Activated T-cell treated with anti-CD3 and anti-CD28 coated beads for 1 hour (primary cell): ENCODE measurements around the gene CGB2.
A peak's percentile ranks its signal among the peaks of the same experiment; 100 is the strongest.
"Not testable (repeated sequence)": the region's sequence is repeated elsewhere in the genome, so short reads cannot be mapped to it uniquely, and the experiment has no call there.

Experiments used
- DNase-seq: peaks from one replicate; pipeline ENCODE4 v3.0.0-alpha.2; 2020; ENCODE audit warnings: low read depth

CGB2 gene

DNA sequence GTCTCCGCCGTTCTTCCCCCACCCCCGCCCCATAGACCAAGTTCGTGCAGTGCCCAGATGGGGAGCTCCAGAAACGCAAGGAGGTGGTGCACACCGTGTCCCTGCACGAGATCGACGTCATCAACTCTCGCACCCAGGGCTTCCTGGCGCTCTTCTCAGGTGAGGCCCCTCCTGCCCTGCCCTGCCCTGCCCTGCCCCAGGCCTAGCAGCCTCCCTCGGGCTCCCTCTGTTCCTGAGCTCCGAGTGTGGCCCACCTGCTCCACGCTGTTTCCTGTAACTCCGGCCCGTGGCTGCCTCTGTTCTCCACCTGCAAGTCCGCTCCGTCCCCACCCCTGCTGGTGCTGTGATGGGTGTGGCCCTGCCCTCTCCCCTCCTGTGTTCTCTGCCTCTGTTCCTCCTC is 21.2 kb upstream of the CGB2 start:
- no peak for DNase-seq

DNA sequence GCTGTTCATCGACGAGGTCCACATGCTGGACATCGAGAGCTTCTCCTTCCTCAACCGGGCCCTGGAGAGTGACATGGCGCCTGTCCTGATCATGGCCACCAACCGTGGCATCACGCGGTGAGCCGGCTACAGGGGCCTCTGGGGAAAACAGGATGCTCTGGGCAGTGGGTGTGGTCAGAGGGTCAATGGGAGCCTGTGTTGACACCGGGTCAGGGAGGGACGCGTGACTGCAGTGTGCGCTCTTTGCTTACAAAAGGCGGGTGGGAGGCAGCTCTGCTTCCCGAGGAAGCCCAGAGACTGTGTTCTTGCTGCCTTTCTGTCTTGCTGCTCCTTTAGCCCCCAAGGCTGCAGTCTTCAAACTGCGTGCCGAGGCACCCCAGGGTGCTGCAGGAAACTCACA is 20.5 kb upstream of the CGB2 start:
- no peak for DNase-seq

DNA sequence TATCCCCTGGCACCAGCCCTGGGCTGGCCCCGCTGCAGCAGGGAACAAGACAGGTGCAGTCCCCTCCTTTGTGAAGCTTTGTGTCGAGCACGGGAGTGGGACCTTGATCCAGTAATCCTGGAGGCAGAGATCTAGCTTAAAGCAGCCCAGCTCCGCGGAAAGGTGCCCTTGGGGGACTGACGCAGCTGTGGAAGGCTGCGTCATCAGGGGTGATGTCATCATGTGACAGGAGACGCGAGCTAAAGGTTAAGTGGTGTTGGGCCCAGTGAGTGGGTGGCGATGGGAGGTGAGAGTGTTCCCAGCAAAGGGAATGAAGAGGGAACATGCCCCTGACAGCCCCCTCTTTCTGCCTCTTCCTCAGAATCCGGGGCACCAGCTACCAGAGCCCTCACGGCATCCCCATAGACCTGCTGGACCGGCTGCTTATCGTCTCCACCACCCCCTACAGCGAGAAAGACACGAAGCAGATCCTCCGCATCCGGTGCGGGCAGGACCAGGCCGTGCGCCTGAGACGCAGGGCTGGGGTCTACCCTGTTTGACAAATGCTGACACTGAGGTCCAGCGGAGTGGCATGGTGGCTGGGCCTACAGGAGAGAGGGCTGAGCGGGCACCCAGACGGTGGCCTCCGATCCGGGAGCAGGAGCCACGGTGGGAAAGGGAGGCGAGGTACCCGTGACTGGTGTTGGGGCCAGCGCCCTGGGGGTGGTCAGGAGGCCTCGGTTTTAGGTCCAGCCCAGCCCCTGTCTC is 17.4 kb upstream of the CGB2 start:
- no peak for DNase-seq

GRCh38 chr19:49014870-49015255 is 16.8 kb upstream of the CGB2 start:
- DNase-seq: no peak

- DNase-seq: no peak
Measured at GRCh38 chr19:49016067-49016839, 15.4 kb upstream of the CGB2 start.

DNA sequence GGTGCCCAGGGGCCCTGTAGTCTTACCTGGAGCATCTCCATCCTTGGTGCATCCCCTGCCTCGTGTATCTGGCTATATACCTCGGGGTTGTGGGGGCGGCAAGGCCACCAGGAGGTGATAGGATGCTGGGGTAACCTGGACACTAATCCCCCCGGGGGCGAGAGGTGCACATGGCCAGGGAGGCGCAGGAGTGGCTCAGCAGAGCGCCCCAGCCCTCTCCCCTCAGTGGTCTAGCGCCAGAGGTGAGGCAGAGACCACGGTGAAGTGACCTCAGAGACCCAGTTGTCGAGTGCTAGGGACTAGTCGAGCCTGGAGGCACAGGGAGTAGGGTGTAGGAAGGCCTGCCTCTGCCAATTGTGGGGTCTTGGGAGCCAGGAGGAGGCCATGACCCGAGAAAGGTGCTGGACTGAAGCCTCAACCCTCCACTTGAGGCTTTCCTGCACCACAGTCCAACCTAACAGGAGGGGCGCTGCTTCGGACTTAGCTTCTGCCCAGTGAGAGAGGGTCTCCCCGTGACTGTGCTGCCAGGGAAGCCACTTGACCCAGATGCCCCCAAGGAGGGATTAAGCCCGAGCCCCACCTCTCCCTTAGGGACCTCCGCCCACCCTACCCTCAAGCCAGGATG is 14.5 kb upstream of the CGB2 start, which contains the start of gene LHB:
LHB (minus strand) TSS at position 51 of the 625 bp plus-strand sequence; CDS start at position 41, 10 bp downstream.
- DNase-seq: no peak

DNA sequence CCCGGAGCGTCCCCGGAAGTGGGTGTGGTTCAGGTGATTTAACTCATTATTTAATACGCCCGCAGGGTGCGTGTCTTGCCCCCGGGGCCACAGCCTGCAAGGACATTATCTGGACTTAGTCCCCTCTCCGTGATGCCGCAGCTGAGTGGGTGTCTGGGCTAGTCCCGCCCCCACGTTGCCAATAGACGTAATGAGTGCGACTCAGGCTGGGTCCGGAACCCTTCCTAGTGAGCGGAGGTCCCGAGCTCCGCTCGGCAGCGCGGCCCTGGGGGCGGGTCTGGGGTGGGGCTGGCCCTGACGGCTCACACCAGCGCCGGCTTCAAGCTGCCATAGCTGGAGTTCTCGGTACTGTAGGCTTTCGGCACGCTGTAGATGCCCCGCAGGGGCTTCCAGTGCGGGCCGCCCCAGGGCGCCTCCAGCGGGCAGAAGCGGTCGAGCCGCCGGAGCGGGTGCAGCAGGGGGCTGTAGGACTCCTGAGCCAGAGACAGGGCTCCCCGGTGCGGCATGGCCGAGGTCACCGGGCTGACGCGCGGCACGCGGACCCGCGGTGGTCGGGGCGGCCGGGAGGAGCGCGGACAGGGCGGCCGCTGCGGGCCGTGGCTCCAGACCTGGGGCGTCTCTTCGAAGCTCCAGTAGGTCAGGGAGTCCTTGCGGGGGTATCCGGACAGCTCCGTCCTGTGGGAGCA is 13.9 kb upstream of the CGB2 start:
- peak; percentile 55 for DNase-seq

- not testable (repeated sequence) for DNase-seq
Measured at GRCh38 chr19:49018388-49019241, 13.1 kb upstream of the CGB2 start.

GRCh38 chr19:49019242-49019932 is 12.3 kb upstream of the CGB2 start:
- peak; percentile 63 for DNase-seq

DNA sequence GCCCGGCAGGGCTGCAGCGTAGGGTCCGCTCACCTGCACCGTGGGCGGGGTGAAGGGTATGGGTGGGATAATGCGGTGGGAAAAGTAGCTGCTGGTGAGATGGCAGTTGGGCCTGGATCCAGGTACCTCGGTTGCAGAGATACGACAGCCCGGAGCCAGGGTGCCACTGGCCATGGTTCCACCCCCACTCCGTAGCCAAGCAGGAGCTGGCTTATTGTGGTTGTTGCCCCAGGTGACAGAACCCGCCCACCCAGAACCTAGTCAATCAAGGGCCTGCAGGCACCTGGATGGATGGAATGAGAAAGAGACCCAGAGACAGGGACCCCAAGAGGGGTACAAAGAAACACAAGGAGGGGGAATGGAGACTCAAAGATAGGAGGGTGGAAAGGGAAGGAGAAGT is 11.3 kb upstream of the CGB2 start:
- no peak for DNase-seq

GRCh38 chr19:49020931-49021895 is 10.5 kb upstream of the CGB2 start:
- no peak for DNase-seq

- DNase-seq: no peak
Measured at GRCh38 chr19:49022116-49022515, 9.6 kb upstream of the CGB2 start.

DNA sequence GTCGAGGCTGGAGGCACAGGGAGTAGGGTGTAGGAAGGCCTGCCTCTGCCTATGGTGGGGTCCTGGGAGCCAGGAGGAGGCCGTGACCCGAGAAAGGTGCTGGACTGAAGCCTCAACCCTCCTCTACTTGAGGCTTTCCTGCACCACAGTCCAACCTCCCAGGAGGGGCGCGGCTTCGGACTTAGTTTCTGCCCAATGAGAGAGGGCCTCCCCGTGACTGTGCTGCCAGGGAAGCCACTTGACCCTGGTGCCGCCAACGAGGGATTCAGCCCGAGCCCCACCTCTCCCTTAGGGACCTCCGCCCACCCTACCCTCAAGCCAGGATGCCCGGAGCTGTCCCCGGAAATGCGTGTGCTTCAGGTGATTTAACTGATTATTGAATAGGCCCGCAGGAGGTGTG is 7.5 kb upstream of the CGB2 start, which contains the start of gene CGB3:
CGB3 (minus strand) TSS at position 101 of the 400 bp plus-strand sequence. CDS start 362 bp downstream, outside the sequence.
- DNase-seq: not testable (repeated sequence)

DNA sequence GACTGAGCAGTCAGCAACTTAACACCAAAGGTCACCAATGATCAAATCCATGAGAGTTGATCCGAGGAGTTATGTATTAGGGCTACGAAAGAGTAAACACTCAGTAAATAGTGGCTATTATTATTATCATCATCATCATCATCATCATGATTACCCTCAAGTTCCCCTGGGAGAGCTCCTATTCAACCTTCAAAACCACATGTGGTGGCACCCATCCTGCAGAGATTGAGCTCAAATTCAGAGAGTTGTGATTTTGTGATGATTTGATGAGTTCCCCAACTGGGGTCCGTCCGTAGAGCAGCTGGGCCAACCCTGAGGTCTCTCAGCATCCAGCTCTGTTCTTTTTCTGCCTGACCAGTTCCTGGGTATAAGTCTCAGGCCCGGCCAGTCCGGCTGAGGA is 6.6 kb upstream of the CGB2 start:
- DNase-seq: not testable (repeated sequence)

GRCh38 chr19:49025599-49025998 is 6.1 kb upstream of the CGB2 start:
- DNase-seq: not testable (repeated sequence)

- not testable (repeated sequence) for DNase-seq
Measured at GRCh38 chr19:49028686-49029085, 3.0 kb upstream of the CGB2 start.

GRCh38 chr19:49029749-49030148 is 1.9 kb upstream of the CGB2 start:
- not testable (repeated sequence) for DNase-seq

- not testable (repeated sequence) for DNase-seq
Measured at GRCh38 chr19:49030323-49030722, 1.4 kb upstream of the CGB2 start.

- not testable (repeated sequence) for DNase-seq
Measured at GRCh38 chr19:49036815-49037214, 5.1 kb downstream of the CGB2 start, which contains the start of gene CGB1. CGB1 (minus strand) TSS chr19:49036895; CDS start chr19:49036711, 184 bp downstream.
